Fibroblast of pulmonary artery (primary cell): ENCODE results near the gene SGTB.

Experiments used
- DNase-seq: peaks from one replicate; pipeline ENCODE4 v3.0.0-alpha.2; 2010; ENCODE audit warnings: low read depth
- H3K4me3 ChIP-seq: replicated peaks from 2 replicates; pipeline ENCODE4 v1.5.1; 2011; ENCODE audit warnings: low read depth, mild to moderate bottlenecking, control low read depth, low read length, moderate library complexity
- TF ChIP-seq, protein P1 (sequence below): IDR thresholded peaks from 2 replicates; pipeline ENCODE4 v1.5.1; 2011; ENCODE audit warnings: mild to moderate bottlenecking, control low read depth, low read length, inconsistent platforms; ENCODE audit errors: missing control alignments

SGTB gene

DNA sequence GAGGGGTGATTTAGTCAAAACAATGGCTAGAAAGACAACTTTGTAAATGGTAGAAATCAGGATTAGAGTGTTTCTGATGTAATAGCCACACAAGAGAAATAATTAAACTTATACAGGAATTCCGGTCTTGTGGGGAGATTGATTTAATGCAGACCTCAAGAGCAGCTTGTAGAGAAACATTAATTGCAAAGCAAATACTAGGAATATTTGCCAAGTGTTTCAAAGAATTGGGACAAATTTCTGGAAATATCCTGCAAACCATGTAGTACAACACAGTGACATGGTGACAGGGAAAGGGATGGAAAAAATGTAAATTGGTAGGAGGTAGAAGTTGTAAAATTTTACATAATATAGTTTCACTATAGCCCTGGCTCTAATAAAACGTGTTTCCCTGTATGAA is 29.0 kb upstream of the SGTB start:
- TF ChIP-seq, protein P1, sequence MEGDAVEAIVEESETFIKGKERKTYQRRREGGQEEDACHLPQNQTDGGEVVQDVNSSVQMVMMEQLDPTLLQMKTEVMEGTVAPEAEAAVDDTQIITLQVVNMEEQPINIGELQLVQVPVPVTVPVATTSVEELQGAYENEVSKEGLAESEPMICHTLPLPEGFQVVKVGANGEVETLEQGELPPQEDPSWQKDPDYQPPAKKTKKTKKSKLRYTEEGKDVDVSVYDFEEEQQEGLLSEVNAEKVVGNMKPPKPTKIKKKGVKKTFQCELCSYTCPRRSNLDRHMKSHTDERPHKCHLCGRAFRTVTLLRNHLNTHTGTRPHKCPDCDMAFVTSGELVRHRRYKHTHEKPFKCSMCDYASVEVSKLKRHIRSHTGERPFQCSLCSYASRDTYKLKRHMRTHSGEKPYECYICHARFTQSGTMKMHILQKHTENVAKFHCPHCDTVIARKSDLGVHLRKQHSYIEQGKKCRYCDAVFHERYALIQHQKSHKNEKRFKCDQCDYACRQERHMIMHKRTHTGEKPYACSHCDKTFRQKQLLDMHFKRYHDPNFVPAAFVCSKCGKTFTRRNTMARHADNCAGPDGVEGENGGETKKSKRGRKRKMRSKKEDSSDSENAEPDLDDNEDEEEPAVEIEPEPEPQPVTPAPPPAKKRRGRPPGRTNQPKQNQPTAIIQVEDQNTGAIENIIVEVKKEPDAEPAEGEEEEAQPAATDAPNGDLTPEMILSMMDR = no peak
- H3K4me3 ChIP-seq = no peak overlapping the region
- DNase-seq = no peak

DNA sequence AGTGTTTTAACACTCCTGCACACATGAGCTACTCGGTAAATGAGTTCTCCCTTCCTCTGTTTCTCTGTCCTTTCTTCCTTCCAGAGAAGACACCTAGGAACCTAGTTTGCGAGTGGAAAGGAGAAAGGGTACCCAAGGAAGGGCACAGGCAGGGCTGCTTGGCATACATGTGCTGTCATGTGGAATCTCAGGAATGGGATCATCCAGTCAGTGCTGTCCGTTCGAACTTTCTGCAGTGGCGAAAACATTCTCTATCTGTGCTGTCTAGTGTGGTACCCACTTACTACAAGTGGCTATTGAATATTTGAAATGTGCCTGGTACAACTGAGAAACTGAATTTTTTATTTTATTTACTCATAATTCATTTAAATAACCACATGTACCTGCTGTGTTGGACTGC is 28.0 kb upstream of the SGTB start:
- no peak overlapping the region for H3K4me3 ChIP-seq
- DNase-seq = no peak
- TF ChIP-seq, protein P1 = no peak

DNA sequence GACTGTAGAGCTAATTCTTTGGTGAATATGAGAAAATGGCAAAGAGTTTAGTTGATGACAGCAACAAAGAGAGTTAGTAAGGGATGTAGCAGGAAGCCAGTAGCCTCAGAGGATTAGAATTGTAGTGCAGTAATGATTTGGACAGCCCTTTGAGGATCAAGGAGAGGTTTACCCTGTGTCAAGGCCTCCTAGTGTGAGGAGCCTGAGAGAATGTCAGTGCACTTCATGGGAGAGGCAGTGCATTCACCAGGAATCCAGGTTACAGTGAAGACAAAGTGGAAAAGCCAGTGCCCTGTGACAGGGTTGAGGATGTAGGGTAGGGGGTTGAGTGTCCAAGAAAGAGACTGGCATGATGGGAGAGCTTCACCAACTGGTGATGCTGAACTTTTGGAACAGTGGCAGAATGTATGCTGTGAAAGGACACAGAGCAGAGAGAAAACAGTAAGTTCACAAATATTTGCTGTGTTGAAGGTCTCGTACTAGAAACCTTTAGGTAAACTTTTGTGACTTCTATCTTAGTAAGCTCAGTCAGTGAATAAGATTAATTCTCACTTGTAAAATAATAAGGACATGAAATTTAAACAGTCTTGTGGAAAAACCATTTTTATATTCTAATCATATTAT is 27.4 kb upstream of the SGTB start:
- TF ChIP-seq, protein P1 = no peak
- no peak for DNase-seq
- no peak overlapping the region for H3K4me3 ChIP-seq

DNA sequence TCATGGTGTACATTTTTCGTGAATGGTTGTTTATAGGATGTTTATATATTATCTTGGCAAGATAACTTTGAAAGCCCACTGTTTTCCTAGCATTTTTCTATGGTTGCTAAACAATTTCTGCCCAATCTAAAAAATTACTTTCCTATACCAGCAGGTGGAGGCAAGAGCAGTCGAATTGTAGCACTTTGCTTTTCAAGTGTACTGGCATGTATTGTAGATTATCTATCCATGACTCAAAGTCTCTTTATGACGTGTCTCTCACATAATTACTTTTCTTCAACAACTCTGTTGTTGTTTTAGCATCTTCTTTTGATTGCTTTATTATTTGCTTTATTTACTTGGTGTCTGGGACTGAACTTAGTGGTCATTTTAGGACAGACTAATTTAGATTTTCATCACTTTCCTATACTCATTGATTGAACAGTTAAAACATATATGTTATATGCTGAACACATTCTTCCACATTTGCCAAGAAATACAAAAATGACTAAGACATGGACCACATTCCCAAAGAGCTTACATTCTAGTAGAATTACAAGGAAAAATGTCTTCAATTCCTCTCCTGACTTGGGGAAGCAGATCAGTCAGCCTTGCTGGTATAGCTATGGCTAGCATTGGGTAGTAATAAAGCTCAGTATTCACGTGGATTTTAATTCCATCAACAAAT is 20.8 kb upstream of the SGTB start:
- DNase-seq = peak; percentile 82
- no peak overlapping the region for H3K4me3 ChIP-seq
- TF ChIP-seq, protein P1 = peak; percentile 82

DNA sequence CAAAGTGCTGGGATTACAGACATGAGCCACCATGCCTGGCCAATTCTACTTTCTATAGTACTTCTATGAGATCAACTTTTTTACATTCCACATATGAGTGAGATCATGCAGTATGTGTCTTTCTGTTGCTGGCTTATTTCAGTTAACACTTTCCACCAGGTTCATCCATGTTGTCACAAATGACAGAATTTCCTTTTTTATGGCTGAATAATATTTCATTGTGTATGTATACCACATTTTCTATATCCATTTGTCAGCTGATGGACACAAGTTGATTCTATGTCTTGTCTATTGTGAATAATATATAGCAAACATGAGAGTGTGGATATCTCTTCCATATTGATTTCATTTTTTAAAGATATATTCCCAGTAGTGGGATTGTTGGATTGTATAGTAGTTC is 17.3 kb upstream of the SGTB start:
- no peak overlapping the region for H3K4me3 ChIP-seq
- TF ChIP-seq, protein P1 = no peak
- no peak for DNase-seq

DNA sequence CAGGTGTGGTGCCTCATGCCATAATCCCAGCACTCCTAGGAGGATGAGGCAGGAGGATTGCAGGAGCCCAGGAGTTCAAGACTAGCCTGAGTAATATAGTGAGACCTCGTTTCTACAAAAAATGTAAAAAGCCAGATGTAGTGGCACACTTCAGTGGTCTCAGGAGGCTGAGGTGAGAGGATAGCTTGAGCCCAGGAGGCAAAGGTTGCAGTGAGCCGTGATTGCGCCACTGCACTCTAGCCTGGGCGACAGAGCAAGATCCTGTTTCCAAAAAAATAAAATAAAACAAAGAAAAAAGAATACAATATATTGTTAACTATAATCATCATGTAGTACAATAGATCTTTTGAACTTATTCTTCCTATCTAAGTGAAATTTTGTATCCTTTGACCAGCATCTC is 16.4 kb upstream of the SGTB start:
- no peak for DNase-seq
- TF ChIP-seq, protein P1 = no peak
- H3K4me3 ChIP-seq = no peak overlapping the region

DNA sequence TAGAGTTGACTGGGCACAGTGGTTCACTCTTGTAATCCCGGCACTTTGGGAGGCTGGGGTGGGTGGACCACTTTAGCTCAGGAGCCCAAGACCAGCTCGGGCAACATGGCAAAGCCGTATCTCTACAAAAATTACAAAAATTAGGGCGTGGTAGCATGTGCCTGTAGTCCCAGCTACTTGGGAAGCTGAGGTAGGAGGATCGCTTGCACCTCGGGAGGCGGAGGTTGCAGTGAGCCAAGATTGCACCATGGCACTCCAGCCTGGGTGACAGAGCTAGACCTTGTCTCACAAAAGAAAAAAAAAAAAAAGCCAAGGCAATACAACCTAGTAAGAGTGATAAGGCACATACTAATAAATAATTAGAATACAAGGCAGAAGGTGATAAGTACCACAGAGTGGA is 15.9 kb upstream of the SGTB start:
- TF ChIP-seq, protein P1 = no peak
- no peak for DNase-seq
- no peak overlapping the region for H3K4me3 ChIP-seq
